WERI-Rb-1 (cell line): Measurements from ENCODE around the gene SCARF1.

Source experiments
- DNase-seq: peaks from one replicate; pipeline ENCODE4 v3.0.0-alpha.2; 2020
- H3K27ac ChIP-seq: fragments of 250-450 bp; sonication (Bioruptor Pico); 2 replicates; pipeline ENCODE4 v1.5.1; 2020; ENCODE audit warnings: mild to moderate bottlenecking, moderate library complexity
- H3K27me3 ChIP-seq: fragments of 250-450 bp; sonication (Bioruptor Pico); 2 replicates; pipeline ENCODE4 v1.5.1; 2021; ENCODE audit warnings: mild to moderate bottlenecking, low read depth, moderate library complexity; ENCODE audit not compliant: insufficient read depth, severe bottlenecking
- H3K36me3 ChIP-seq: fragments of 250-450 bp; sonication (Bioruptor Pico); 2 replicates; pipeline ENCODE4 v1.5.1; 2020; ENCODE audit warnings: mild to moderate bottlenecking, moderate library complexity
- H3K4me3 ChIP-seq: 2 replicates; pipeline ENCODE4 v1.5.1; 2011; ENCODE audit warnings: low read depth, mild to moderate bottlenecking, control low read depth, low read length
- H3K9me3 ChIP-seq: fragments of 250-450 bp; sonication (Bioruptor Pico); 2 replicates; pipeline ENCODE4 v1.5.1; 2021; ENCODE audit warnings: mild to moderate bottlenecking, moderate library complexity; ENCODE audit not compliant: severe bottlenecking
- CTCF ChIP-seq: IDR thresholded peaks from 2 replicates; pipeline ENCODE4 v1.5.1; 2011; ENCODE audit warnings: low read depth, mild to moderate bottlenecking, control low read depth, inconsistent platforms, low read length

Gene SCARF1

GRCh38 chr17:1591474-1592090, 54.0 kb downstream of the SCARF1 start:
- H3K4me3 ChIP-seq = no peak overlapping the region
- no peak for TF ChIP-seq CTCF
- H3K27me3 ChIP-seq = no peaks in the 10 kb centered on the region
- H3K27ac ChIP-seq = no peak overlapping the region
- no peak for DNase-seq
- no peaks in the 10 kb centered on the region for H3K9me3 ChIP-seq
- peaks cover 3% of the 10 kb centered on the region; the same call in 1 of the 2 replicates for H3K36me3 ChIP-seq

GRCh38 chr17:1590747-1591473, 54.6 kb downstream of the SCARF1 start:
- no peak overlapping the region for H3K27ac ChIP-seq

GRCh38 chr17:1590029-1590746, 55.3 kb downstream of the SCARF1 start:
- no peak for DNase-seq

More at GRCh38 chr17:1590747-1591473, 54.6 kb downstream of the SCARF1 start:
- TF ChIP-seq CTCF = no peak
- no peaks in the 10 kb centered on the region for H3K9me3 ChIP-seq
- peaks cover 3% of the 10 kb centered on the region; the same call in 1 of the 2 replicates for H3K36me3 ChIP-seq
- no peaks in the 10 kb centered on the region for H3K27me3 ChIP-seq
- no peak overlapping the region for H3K4me3 ChIP-seq
- no peak for DNase-seq

GRCh38 chr17:1588821-1589585, 56.5 kb downstream of the SCARF1 start:
- H3K27ac ChIP-seq = no peak overlapping the region
- H3K4me3 ChIP-seq = no peak overlapping the region
- no peaks in the 10 kb centered on the region for H3K9me3 ChIP-seq
- TF ChIP-seq CTCF = no peak
- H3K27me3 ChIP-seq = no peaks in the 10 kb centered on the region
- DNase-seq = no peak
- H3K36me3 ChIP-seq = peaks cover 11% of the 10 kb centered on the region

More at GRCh38 chr17:1590029-1590746, 55.3 kb downstream of the SCARF1 start:
- H3K36me3 ChIP-seq = peaks cover 4% of the 10 kb centered on the region; the same call in 1 of the 2 replicates
- no peaks in the 10 kb centered on the region for H3K9me3 ChIP-seq
- H3K4me3 ChIP-seq = no peak overlapping the region
- H3K27me3 ChIP-seq = no peaks in the 10 kb centered on the region
- no peak overlapping the region for H3K27ac ChIP-seq
- no peak for TF ChIP-seq CTCF

DNA sequence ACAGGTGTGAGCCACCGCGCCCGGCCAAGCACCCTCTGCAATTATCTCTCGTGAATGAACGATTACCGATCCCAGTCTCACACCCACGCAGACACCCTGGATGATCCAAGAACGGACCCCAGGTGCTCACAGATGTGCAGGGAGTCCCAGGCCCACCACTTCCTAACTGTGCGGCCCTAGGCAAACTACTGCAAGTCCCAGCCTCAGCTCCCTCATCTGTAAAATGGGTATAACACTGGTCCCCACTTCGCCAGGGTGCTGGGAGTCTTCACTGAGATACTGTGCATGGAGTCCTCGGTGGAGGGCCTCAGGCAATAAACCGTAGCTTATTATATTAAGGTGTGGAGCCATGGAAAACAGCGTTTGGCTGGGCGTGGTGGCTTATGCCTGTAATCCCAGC, 61.4 kb downstream of the SCARF1 start:
- no peak for DNase-seq
- TF ChIP-seq CTCF = no peak
- no peaks in the 10 kb centered on the region for H3K27me3 ChIP-seq
- H3K4me3 ChIP-seq = no peak overlapping the region
- no peaks in the 10 kb centered on the region for H3K9me3 ChIP-seq
- H3K36me3 ChIP-seq = peaks cover 15% of the 10 kb centered on the region
- H3K27ac ChIP-seq = no peak overlapping the region
